Stimulated activated CD4-positive, alpha-beta T cell treated with anti-CD3 and anti-CD28 coated beads, Interleukin-1b, Interleukin-23, amount 100 ng/mL, for 4 hours (primary cell): Measurements from ENCODE around the gene EIF1.
A peak's percentile ranks its signal among the peaks of the same experiment; 100 is the strongest.
"Not testable (repeated sequence)": the region's sequence is repeated elsewhere in the genome, so short reads cannot be mapped to it uniquely, and the experiment has no call there.

Experiments used
- DNase-seq, 2 donors: peaks; one replicate each; pipeline ENCODE4 v3.0.0-alpha.2; 2020; ENCODE audit warnings: low read depth in 2 of 2

The EIF1 gene

DNA sequence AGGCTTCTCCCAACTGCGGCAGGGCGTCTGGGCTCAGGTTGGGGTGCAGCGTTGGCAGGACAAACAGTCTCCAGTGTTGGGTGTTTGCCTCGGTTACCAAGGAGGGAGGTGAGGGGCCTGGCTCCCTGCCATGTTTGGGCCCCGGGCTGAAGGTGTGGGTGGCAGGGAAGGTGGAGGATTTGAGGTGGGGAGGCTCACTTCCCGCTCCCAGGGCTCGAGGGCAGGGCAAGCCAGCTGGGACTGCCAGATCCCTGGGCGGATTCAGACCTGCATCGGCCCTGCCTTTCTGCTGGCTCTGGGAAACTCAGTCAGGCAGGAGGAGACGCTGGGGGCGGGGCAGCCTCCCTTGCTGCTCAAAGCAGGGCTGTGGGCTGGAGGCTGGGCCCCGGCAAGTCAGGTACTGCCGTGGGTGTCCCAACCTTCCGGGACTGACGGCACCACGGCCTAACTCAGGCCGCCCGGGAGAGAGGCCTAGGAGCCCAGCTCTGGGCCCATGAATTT is 33.0 kb upstream of the EIF1 start:
- no peak for DNase-seq

DNA sequence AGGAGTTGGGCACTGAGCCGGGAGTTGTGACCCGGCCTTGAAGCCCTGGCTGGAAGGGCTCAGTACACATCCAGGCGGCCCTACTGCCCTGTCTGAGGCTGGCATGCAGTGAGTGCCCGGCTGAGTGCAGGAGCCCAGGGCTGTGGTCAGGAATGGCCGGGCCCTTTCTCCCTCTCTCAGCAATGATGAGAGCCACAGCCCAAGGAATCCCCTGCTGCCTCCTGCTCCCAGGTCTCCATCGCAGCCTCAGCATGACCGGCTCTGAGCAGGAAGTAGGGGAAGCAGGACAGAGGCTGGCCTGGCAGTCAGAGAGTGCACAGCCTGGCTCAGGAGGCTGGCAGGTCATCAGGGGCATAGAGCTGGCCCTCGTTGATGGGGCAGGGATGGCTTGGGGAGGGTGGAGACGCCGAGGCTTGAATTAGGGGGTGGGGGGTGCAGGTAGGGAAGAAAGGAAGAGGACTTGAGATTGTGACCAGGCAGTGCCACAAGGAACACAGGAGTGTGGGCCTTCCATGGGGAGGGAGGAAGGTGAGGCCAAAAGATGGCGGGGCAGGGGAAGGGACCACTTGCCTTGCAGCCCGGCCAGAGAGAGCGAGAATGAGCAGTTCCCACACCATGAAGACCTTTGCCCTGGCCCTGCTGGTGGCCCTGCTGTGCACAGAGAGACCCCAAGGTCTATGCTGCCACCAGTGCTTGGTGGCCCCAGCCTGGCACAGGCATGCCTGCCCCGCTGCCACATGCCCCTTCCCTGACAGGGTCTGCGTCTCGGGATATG is 32.2 kb upstream of the EIF1 start:
- DNase-seq = no peak

DNA sequence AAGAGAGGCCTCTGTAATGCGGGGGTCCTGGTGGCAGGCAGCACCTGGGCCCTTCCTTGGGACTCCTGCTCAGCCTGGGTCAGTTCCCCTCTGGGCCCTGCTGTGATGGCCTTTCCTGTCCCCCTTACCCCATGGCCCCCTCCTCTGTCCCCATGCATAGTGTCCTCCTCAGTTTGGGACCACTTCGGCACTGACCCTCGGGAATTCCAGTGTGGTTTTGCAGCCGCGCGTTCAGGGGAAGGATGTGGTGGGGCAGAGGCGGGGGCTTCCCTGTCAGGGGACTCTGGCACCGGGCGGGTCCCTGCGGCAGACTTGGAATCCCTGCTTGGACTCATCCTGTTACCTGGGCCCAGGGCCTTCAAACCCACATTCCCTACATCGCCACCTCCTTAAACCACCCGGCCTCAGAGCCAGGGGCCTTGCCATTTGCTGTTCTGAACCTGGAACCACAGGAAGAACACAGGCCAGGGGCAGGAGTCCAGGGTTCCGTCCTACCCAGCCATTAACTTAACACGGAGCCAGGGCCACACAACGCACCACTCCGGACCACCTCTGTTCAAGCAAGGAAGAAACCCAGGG is 31.4 kb upstream of the EIF1 start:
- no peak for DNase-seq

DNA sequence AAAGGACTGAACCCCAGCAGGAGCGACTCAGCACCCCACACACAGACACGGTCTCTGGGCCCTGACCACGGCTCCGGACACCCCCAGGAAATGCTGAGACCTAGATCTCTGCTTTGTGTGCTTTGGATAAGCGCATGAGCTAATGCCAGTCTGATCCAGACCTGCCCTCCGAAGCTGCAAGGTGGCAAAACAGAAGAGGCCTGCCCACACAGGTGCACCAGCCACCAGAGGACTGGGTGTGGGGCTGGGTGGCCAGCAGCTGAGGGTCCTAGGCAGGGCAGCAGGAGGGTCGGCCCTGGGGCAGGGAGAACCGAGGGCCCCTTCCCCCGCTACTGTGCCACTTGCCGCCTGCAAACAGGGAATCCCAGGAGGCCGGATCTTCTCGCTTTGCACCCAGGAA is 30.7 kb upstream of the EIF1 start:
- DNase-seq = no peak

DNA sequence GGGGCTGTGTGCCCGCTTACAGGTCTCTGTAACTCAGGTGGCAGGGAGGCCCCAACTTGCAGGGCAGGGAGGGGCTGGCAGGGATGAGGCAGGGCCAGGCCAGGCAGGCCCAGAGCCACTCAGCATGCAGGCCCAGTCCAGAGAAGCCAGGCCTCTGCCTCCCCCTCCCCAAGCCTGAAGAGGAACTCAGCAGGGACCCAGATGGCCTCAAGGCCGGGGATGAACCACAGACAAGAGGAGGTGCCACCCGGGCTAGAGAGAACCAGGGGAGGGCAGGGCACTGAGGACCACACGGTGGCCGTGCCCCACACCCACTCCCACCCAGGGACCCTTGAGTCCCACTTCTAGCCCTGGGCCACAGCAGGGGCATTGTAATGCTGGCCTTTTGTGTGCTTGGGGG is 29.8 kb upstream of the EIF1 start:
- no peak for DNase-seq

DNA sequence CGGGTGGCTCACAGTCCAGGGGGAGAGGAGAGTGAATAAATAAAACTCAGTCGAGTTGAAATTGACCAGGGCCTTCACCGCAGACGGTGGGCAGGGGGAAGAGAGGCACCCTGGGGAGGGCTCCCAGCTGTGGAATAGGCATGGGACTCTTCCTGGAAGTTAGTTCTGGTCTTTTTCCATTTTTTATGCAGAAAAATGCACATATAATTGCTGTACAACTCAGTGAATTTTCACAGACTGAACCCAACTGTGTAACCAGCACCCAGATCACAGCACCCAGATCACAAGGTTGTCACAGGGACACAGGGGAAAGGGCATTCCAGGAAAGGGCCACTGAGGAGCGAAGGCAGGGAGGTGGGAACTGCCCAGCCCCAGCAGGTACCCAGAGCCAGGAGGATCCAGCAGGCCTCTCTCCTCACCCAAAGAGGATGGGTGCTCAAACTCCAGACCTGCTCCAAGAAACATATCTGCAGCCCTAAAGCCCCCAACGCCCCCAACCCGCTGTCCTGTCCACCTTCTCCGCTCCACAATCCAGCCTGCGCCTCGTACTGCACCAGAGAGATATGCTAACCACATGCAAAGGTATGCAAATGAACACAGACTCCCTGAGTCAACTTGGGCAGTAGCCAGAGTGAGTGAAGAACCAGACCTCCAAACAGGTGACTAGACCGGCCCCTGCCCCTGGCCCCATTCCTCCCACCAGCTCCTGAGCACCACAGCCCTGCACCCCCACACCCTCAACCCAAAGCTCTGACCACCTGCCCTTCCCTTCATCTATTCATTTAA is 29.1 kb upstream of the EIF1 start:
- no peak for DNase-seq

DNA sequence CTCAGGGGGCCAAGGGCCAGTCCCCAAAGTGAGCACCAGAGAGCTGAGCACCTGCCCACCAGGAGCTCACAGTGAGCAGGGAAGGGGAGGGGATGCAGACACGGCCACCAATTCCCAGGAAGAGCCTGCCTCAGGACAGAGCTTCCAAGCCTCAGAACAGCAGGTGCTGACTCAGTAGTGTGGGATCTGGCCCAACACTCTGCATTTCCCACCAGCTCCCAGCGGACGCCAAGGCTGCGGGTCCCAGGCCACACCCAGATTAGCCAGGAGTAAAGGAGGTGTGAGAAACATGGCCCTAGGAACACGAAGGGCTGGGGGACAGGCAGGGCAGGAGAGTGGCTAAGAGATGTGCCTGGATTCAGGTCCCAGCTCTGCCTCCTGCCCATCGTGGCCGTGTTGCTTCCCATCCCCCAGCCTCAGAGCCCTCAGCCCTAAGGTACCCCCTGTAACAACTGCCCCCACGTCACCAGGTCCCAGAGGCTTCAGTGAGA is 28.4 kb upstream of the EIF1 start:
- DNase-seq = no peak

DNA sequence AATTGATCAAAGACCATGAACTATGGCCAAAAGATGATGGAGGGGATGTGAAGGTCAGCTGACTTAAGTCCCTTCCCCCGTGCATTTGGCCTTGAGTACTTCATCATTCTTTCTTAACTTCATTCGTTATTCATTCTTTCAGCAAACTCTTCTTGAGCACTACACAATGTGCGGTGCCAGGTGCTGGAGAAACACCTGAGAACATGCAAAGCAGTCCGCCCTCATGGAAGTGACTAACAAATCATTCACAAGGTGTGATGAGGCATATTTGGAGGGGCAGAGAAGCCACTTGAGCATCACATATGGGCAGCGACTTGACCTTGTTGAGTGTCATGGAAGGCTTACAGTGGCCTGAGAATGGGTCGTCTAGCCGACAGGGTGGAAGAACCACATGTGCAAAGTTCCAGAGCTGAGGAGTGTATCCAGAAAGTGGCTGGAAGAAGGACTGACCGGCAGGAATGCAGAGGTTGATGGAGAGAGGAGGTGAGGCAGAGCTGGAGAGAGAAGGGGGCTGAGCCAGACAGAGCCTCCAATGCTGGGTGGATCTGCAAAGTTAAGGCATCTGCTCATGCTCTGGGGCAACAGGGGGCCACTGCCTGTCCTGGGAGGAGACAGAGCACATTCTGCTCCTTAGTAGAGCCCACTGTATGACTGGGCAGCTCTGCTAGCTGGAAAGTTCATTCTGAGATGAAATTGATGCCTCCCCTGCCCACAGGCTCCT is 25.1 kb upstream of the EIF1 start:
- DNase-seq = no peak

DNA sequence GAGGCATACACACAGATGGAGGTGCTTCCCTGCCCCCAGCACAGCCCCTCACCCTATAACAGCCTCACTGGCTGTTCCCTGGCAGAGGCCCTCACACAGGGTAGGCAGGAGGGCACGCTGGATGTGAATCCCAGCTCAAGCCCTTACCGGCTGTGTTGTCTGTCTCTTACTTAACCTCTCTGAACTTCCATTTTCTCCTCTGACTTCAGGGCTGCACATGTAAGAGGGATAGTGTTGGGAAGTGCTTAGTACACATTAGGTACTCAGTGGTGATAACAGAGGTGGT is 24.6 kb upstream of the EIF1 start:
- DNase-seq = no peak

DNA sequence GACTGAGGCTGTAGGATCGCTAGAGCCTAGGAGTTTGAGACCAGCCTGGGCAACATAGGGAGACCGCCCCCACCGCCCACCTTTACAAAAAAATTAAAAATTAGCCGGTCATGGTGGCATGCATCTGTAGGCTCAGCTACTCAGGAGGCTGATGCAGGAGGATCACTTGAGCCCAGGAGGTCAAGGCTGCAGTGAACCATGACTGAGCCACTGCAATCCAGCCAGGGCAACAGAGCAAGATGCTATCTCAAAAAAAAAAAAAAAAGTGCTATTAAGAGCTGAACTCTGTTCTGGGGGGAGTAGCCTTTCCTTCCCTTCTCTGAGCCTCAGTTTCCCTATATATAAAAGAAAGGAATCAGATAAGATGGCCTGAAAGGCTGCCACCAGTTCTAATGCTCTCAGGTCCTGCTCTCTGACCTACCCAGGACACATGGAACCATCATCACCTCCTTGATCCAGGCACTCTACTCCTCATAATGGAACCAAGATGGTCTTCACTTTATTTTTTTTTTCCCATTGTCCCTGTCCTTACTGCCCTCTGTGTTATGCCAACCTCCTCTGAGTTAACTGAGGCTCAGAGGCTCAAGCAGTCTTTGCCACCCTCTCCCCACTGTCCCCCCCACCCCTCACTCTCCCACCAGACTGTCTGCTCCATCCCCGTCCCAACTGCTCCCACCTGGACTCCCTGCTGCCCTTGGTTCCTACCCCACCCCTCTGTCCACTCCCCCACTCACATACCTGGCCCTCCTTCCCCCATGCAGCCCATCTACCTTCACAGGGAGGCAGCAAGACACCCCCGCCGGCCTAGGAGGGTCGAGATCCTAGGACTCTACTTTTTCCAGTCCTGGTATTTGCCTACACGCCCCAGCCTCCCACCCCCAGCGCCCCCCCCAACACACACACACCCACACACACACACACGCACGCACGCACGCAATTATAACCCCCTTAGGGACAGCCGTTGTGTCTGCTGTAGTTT is 23.8 kb upstream of the EIF1 start:
- no peak for DNase-seq

DNA sequence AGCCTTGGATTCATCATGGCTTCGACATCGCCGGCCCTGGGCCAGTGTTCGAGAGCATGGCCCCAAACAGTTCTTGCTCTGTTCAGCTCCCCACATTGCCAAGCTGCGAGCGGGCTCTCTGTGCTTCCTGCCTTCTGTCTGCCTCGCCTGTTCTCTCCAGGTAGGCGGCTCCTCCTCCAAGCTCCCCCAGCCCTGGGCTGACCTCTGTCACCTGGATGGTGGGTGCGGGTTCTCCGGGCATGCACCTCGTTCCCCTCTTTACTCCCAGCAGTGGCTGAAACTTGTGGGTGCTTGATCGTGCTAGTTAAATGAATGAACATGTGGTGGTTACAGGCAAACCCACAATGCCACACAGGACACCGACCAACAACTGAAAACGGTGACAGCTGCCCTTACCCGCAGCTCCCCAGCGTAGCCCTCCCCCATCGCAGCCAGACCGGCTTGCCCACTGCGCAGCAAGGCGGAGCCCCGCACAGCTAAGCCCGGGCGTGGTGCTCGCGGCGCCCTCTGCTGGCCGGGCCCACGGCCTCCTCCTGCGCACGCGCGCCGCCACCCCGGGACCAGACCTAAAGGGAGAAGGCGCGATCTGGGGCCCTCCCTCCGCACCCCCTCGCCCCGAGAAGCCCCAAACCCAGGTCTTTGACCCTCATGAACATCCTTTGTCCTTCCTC is 23.0 kb upstream of the EIF1 start:
- DNase-seq = peak; percentile 81 to 90

DNA sequence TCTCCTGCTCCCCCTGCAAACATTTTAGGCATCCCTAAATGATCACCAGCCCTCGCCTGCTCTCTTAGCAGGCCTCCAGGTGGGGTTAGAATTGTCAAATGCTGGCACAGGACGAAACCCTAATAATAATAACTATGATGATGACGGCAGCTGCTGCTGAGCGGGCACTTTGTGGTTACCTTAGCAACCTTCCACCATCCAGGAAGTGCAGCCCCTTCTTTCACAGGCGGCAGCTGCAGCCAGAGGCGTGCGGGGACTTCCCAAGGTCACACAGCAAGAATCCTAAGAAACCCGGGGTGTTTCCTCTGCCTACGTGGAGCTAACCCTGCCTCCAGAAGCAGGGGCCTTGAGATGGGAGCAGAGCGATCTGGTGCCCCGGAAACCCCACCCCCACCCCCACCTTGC is 22.4 kb upstream of the EIF1 start:
- DNase-seq = peak; percentile 40 to 55

DNA sequence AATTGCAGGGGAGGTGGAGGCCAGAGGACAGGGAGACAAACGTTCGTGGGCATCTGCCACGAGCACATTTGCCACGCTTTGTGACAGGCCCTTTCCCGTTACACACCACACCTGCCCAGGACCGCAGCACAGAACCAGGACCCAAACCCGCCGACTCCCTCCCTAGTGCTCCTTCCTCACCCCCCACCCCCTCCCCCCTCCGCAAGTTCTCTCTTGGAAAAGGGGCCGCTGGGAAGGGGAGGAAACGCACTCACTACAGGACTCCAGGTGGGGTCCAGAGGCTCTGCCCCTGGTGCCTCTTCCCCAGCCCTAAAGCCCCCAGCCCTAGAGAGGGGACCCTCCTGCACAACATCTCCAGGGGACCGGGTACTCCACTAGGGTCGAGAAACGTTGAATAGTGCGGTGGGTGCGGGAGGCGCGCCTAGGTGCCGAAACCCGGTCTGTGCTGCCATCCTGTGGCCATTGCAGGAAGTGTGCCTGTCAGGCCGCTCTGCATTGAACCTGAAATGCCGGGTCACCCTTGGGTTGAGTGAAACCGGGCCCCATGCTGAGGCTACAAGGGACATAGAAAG is 21.9 kb upstream of the EIF1 start:
- peak; percentile 83 to 90 for DNase-seq

DNA sequence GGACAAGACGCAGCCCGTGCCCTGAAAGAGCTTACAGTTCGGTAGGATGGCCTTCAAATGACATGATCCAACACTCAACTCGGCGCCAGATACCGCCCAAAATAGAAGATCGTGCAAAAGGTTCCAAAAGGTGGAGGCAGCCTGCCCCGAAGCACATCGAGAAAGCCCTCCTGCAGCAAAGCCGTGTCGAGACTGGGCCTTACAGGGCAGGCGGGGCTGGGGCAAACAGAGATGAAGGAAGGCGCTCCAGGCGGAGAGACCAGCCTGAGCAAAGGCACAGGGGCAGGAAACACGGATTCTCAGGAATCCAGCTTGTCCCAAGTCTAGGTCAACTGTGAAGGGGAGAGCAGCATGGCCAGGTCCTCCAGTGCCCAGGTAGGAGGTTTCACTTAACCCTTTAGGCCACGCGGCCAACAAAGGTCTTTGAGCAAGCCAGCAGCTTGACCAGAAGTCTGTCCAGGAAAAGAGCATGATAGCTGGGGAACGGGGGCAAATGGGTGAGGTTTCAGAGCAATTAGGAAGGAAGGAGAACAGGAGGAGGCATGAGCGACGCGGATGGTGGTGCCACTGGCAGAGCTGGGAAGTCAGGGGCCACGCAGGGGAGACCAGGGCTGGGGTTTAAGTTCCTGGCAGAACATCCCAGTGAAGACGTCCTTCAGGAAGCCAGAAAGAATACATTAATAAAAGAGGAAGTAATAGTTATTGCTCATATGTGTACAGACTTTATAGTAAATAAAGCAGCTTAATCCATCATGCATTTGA is 21.2 kb upstream of the EIF1 start:
- DNase-seq = no peak

DNA sequence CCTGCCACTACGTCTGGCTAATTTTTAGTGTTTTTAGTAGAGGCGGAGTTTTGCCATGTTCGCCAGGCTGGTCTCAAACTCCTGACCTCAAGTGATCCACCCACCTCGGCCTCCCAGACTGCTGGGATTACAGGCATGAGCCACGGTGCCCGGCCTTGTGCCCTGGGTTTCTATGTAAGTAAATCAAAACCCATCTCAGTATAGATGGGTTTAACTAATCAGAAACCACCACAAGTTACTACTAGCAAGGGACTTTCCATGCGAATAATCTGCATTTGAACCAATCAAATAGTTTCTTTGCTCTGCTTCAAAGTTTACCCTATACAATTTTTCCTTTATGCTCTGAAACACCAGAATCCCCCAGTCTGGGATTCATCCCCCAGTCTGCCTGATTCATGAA is 16.5 kb upstream of the EIF1 start:
- no peak for DNase-seq

DNA sequence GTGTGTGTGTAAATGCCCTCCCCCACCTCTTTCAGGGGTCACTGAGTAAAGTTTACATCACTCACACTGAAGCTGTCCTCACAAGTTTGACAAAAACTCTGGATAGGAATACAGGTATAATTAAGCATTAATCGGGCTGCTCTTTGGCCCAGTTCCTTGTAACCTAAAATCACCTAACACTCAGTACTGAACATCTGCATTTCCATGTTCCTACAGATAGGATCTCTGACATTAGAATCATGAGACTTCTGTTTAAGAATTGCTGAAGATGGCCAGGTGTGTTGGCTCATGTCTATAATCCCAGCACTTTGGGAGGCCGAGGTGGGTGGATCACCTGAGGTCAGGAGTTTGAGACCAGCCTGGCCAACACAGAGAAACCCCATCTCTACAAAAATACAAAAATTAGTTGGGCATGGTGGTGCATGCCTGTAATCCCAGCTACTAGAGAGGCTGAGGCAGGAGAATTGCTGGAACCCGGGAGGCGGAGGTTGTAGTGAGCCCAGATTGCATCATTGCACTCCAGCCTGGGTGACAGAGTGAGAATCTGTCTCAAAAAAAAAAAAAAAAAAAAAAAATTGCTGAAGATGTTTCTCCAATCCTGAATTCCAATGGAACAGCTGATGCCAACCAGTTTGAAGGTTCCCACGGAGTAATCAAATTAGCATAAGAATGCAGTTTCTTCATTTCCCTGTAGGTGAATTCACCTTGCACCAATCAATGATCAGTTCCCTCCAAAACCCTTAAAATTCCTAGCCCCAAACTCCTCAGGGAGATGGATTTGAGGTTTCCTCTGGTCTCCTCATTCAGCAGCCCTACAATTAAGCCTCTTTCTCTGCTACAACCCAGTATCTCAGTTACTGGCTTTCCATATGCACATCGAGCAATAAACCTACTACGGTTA is 13.3 kb upstream of the EIF1 start:
- not testable (repeated sequence) for DNase-seq

DNA sequence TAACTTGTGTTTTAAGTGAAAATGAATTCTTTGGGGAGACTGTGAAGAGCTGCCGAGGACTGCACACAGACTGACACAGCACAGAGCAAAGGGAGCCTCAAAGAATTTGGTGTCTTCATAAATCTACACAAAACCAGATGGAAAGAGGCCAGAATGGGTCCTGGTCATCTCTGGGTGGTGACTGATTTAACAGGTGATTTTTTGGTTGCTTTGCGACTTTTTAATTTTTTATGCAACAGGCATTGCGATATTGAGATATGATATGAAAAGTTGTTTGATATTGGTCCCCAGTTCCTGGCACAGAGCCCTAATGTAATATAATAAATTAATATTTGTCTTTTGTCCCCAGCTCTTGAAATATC is 12.6 kb upstream of the EIF1 start:
- DNase-seq = no peak

DNA sequence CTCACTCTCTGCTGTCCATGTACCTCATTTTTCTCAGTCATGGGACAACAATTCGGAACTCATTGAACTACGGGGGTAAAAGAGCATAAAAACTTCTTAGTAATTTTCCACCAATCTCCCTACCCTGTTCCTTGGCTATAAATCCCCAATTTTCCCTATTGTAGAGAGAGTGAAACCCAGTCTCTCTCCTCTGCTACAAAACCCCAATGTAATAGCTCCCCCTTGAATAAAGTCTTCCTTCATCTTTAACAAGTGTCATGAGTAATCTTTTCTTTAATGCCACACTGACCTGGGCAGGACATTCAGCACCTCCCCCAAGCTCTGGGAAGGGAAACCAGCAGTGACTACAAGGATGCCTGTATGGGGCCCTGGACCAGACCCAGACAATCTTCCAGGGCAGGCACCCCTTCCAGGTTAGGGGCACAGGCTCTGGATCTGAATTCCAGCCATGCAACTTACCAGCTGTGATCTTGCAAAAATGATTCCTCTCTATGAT is 10.2 kb upstream of the EIF1 start:
- no peak for DNase-seq
